HUES48 (cell line): ENCODE data around the gene MFAP4.
A peak's percentile ranks its signal among the peaks of the same experiment; 100 is the strongest.

Experiments
- H3K27ac ChIP-seq: one replicate; pipeline ENCODE4 v1.7.0; 2013; ENCODE audit warnings: low read depth, low read length, inconsistent platforms
- H3K27me3 ChIP-seq: 2 replicates; pipeline ENCODE4 v1.6.1; 2013; ENCODE audit warnings: mild to moderate bottlenecking, low read length; ENCODE audit not compliant: control insufficient read depth, insufficient read depth
- H3K36me3 ChIP-seq: 2 replicates; pipeline ENCODE4 v1.6.1; 2013; ENCODE audit warnings: low read length; ENCODE audit not compliant: control insufficient read depth, insufficient read depth
- H3K4me1 ChIP-seq: 2 replicates; pipeline ENCODE4 v1.6.1; 2013; ENCODE audit warnings: mild to moderate bottlenecking, low read length; ENCODE audit not compliant: control insufficient read depth, insufficient read depth
- H3K4me3 ChIP-seq: 2 replicates; pipeline ENCODE4 v1.5.1; 2013; ENCODE audit warnings: mild to moderate bottlenecking, low read depth, low read length
- H3K9ac ChIP-seq: 2 replicates; pipeline ENCODE4 v1.6.1; 2013; ENCODE audit warnings: mild to moderate bottlenecking, low read depth, low read length, moderate library complexity
- H3K9me3 ChIP-seq: 2 replicates; pipeline ENCODE4 v1.6.1; 2013; ENCODE audit warnings: low read length; ENCODE audit not compliant: control insufficient read depth, insufficient read depth

The MFAP4 gene

GRCh38 chr17:19383681-19384470, 3.1 kb downstream of the MFAP4 start:
- Histone ChIP-seq H3K27ac (no peak overlapping the region), H3K27me3 (no peaks in the 10 kb centered on the region), H3K9ac (no peak overlapping the region), H3K36me3 (peaks cover 63% of the 10 kb centered on the region), H3K4me1 (peaks cover 17% of the 10 kb centered on the region), H3K9me3 (no peaks in the 10 kb centered on the region), H3K4me3 (no peak overlapping the region)

- Histone ChIP-seq H3K9ac (no peak overlapping the region), H3K9me3 (no peaks in the 10 kb centered on the region), H3K27ac (no peak overlapping the region), H3K36me3 (peaks cover 63% of the 10 kb centered on the region), H3K4me1 (peaks cover 13% of the 10 kb centered on the region), H3K4me3 (no peak overlapping the region), H3K27me3 (no peaks in the 10 kb centered on the region)
Measured at GRCh38 chr17:19382531-19383444, 4.2 kb downstream of the MFAP4 start.

GRCh38 chr17:19381741-19382444, 5.1 kb downstream of the MFAP4 start:
- H3K9ac ChIP-seq, result no peak overlapping the region
- peaks cover 10% of the 10 kb centered on the region for H3K4me1 ChIP-seq
- H3K27ac ChIP-seq, result no peak overlapping the region
- H3K27me3 ChIP-seq, result no peaks in the 10 kb centered on the region
- H3K36me3 ChIP-seq, result peaks cover 63% of the 10 kb centered on the region
- no peak overlapping the region for H3K4me3 ChIP-seq
- no peaks in the 10 kb centered on the region for H3K9me3 ChIP-seq

GRCh38 chr17:19381361-19381740, 5.6 kb downstream of the MFAP4 start:
- H3K36me3 ChIP-seq, result peaks cover 63% of the 10 kb centered on the region
- no peak overlapping the region for H3K9ac ChIP-seq
- H3K9me3 ChIP-seq, result no peaks in the 10 kb centered on the region
- H3K27ac ChIP-seq, result no peak overlapping the region
- peaks cover 8% of the 10 kb centered on the region; the same call in 1 of the 2 replicates for H3K4me1 ChIP-seq
- no peak overlapping the region for H3K4me3 ChIP-seq
- no peaks in the 10 kb centered on the region for H3K27me3 ChIP-seq

- no peak overlapping the region for H3K27ac ChIP-seq
- no peak overlapping the region for H3K9ac ChIP-seq
- peaks cover 63% of the 10 kb centered on the region for H3K36me3 ChIP-seq
- H3K27me3 ChIP-seq, result no peaks in the 10 kb centered on the region
- no peak overlapping the region for H3K4me3 ChIP-seq
- H3K9me3 ChIP-seq, result no peaks in the 10 kb centered on the region
- peaks cover 3% of the 10 kb centered on the region; the same call in 1 of the 2 replicates for H3K4me1 ChIP-seq
Measured at GRCh38 chr17:19380481-19381301, 6.3 kb downstream of the MFAP4 start.

GRCh38 chr17:19379361-19380065, 7.5 kb downstream of the MFAP4 start:
- Histone ChIP-seq H3K9ac (no peak overlapping the region), H3K27ac (no peak overlapping the region), H3K4me3 (peak overlapping the region; percentile 78), H3K27me3 (no peaks in the 10 kb centered on the region), H3K36me3 (peaks cover 52% of the 10 kb centered on the region), H3K4me1 (peaks cover 3% of the 10 kb centered on the region; the same call in 1 of the 2 replicates), H3K9me3 (no peaks in the 10 kb centered on the region)

- Histone ChIP-seq H3K9ac (peak within 1 kb of the TSS; percentile 68), H3K27ac (peak within 1 kb of the TSS; percentile 97), H3K27me3 (no peaks in the 10 kb centered on the region), H3K4me3 (peak within 1 kb of the TSS; percentile 78), H3K9me3 (no peaks in the 10 kb centered on the region), H3K4me1 (peaks cover 3% of the 10 kb centered on the region; the same call in 1 of the 2 replicates), H3K36me3 (peaks cover 43% of the 10 kb centered on the region)
Measured at GRCh38 chr17:19378416-19379360, 8.3 kb downstream of the MFAP4 start, which contains the start of gene MAPK7. MAPK7 (plus strand) TSS chr17:19378498; CDS start chr17:19378901, 403 bp downstream.

GRCh38 chr17:19377602-19378415, 9.2 kb downstream of the MFAP4 start:
- peak overlapping the region; percentile 66 for H3K9ac ChIP-seq
- peaks cover 3% of the 10 kb centered on the region; the same call in 1 of the 2 replicates for H3K4me1 ChIP-seq
- no peaks in the 10 kb centered on the region for H3K9me3 ChIP-seq
- peak overlapping the region; percentile 97 for H3K27ac ChIP-seq
- peaks cover 34% of the 10 kb centered on the region for H3K36me3 ChIP-seq
- H3K27me3 ChIP-seq, result no peaks in the 10 kb centered on the region
- H3K4me3 ChIP-seq, result peak overlapping the region; percentile 78
